ENCODE results near the gene KTN1.

KTN1 gene

DNA sequence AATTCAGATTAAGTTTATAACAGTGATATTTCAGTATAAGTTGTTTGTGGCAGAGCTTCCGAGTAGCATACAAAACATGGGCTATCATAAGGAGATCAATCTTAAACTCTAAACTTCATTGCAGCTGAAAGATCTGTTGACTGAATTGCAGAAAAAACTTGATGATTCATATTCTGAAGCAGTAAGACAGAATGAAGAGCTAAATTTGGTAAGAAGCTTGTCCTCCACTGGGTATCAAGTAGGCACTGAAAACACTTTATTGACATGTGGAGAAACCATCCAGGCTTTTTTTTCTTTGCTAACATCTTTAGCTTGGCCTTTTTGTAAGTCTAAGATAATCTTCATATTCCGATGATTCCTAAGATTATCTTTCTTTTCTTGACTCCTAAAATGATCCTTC lies 93.0 kb downstream of the KTN1 start:
- DNase-seq (ENCODE audit: low read depth), result no peak

DNA sequence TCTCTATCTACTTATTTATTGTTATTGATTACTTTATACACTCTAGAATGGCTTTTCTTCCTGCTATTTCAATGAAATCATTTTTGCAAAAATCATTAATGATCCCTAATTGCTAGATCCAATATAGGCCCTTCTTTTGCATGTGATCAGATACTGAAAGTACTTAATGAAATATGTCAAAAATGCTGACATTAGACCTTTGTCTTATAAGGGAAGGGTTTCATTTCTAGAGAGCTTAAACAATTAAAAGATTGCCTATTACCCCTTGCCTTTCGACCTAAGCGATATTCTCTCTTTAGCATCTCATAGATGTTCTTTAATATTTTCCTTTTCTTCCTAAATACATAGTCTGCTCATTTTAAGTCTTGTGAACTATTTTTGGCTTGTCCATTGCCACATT lies 101.1 kb downstream of the KTN1 start:
- no peak for DNase-seq (ENCODE audit: low read depth)

DNA sequence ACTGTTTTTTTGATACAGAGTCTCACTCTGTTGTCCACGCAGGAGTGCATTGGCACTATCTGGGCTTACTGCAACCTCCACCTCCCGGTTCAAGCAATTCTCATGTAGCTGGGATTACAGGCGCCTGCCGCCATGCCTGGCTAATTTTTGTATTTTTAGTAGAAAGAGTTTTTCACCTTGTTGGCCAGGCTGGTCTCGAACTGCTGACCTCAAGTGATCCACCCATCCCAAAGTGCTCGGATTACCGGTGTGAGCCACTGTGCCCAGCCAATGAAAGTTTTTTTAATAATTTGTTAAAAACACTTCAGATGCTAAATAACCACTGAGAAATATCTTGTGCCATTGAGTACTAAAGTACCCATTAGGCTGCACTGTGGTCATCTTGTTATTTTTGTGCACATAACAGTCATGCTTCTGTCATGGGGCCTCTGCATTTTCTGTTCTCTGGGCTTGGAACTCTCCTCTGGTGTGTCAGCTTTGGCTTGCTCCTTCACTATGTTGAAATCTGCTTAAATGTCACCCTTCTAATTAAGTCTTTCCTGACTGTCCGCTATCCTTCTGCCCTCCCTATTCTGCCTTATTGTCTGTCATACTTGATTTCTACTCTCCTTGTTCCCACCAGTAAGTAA lies 105.1 kb downstream of the KTN1 start:
- peak; percentile 72 for DNase-seq (ENCODE audit: low read depth)

DNA sequence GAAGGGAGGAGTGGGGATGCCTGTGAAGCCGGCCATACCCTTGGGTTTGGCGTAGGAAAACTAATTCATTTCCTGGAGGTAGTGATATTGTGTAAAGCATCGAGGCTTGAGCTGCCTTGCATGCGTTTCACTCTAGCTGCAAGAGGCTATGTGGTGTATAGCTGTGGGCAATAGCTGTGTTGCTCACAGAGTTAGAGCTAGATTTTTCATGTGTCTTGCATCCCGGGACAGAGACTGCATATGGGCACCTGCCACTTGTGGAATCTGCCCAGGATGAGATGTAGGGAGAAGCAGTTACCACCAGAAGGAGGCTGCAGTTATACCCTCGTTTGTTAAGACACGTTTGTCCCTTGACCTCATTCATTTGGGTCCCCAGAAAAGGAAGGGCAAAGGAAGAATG lies 106.7 kb downstream of the KTN1 start:
- no peak for DNase-seq (ENCODE audit: low read depth)

DNA sequence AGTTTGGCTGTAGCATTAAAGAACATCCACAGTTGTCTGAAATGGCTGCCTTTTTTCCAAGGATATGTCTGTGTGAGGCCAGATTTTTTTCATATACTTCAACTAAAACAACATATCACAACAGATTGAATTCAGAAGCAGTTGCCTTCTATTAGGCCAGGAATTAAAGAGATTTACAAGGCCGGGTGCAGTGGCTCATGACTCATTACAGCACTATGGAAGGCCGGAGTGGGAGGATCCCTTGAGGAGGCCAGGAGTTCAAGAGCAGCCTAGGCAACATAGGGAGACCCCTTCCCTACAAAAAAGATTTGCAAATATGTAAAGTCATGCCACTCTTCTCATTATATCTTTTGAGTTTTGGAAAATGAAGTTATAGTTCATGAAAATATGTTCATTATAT lies 108.6 kb downstream of the KTN1 start:
- peak; percentile 45 for DNase-seq (ENCODE audit: low read depth)

DNA sequence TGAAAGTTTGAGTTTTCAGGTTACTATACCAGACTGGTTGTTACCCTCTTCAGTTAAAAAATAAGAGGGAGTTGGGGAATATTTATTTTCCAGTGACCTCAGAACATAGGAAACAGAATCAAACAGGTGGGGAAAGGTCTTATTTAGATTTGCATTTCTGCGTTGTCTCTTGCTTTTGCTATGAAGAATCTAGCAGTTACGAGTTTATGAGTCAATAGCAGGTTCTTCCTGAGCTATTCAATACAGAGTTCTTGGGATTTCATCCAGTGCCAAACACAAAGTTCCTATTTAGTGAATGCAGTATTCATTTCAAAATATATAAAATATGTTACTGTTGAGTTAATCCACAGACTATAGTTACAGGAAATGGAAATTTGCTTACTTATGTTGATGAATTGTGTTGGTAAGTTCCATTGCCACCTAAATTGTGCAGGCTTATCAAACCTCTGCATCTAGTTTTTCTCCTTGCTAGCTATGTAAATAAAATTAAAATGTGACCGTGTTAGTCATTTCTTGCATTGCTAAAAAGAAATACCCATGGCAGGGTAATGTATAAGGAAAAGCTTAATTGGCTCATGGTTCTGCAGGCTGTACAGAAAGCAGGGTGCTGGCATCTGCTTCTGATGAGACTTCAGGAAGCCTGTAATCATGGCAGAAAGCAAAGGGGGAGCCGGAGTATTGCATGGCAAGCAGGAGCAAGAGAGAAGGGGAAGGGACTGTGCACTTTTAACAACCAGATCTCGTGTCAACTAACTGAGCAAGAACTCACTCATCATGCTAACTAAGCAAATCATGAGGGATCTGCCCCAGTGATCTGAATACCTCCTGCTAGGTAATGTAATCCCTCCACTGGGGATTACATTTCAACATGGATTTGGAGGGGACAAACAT lies 110.2 kb downstream of the KTN1 start:
- peak; percentile 29 for DNase-seq (ENCODE audit: low read depth)

DNA sequence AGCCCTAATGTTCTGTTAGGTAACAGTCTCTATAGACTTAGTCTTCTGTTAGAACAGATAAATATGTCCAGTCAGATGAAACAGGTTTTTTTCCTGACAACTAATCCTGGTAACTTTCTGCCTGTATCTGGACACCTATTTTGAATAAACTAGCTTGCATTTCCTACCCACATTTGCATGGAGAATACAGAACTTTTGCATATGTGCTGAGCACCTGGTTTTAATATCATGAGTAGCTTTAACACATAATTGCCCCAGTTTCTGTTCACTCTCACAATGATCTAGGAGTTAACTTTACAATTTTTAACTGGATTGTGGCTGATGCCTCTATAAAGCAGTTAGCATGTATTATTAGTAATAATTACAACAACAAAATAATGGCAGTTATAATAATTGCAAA lies 111.7 kb downstream of the KTN1 start:
- no peak for DNase-seq (ENCODE audit: low read depth)

DNA sequence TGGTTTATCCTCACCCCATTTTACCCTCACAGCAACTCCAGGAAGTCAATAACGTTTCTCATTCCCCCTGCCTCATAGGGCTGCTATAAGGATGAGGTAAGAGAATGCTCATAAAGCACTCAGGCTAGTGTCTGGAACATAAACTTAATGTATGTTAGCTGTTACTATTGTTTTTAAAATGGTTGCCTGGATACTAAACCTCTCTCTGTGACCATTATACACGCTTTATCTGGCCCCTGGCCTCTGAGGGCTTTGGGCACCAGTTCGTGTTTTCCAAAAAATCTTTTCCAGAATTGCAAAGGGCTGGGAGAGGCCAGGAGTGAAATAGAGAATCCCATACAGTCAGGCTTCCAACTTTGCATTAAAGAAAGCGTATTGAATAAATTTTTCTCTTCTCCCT lies 113.9 kb downstream of the KTN1 start:
- DNase-seq (ENCODE audit: low read depth), result no peak

DNA sequence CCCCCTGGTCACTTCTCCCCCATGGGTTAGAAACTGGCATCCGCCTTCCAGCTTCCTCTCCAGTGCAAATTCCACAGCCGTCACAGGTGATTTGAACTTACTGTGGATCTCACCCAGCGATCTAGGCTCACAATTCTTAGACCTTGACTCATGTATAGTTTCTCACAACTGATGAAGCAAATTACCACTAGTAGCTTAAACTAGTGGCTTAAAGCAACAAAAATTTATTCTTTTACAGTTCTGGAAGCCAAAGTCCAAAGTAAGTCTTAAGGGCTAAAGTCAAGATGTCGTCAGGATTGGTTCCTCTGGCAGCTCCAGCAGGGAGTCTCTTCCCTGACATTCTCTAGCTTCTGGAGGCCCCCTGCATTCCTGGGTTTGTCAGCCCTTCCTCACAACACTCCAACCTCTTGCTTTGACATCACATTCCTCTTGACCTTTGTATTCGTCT lies 117.4 kb downstream of the KTN1 start:
- DNase-seq (ENCODE audit: low read depth), result peak; percentile 6

DNA sequence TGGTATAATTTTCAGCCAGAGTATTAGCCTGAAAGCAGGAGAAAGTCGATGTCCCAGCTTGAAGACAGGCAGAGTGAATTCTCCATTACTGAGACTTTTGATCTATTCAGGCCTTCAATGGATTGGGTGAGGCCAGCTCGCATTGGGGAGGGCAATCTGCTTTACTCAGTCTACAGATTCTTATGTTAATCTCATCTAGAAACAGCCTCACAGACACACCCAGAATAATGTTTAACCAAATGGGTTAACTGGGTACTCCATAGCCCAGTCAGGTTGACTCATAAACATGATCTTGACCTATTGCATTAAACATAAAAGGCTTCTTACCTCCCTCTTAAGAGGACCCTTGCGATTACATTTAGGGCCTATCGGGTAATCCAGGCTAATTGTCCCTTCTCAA lies 118.0 kb downstream of the KTN1 start:
- no peak for DNase-seq (ENCODE audit: low read depth)

DNA sequence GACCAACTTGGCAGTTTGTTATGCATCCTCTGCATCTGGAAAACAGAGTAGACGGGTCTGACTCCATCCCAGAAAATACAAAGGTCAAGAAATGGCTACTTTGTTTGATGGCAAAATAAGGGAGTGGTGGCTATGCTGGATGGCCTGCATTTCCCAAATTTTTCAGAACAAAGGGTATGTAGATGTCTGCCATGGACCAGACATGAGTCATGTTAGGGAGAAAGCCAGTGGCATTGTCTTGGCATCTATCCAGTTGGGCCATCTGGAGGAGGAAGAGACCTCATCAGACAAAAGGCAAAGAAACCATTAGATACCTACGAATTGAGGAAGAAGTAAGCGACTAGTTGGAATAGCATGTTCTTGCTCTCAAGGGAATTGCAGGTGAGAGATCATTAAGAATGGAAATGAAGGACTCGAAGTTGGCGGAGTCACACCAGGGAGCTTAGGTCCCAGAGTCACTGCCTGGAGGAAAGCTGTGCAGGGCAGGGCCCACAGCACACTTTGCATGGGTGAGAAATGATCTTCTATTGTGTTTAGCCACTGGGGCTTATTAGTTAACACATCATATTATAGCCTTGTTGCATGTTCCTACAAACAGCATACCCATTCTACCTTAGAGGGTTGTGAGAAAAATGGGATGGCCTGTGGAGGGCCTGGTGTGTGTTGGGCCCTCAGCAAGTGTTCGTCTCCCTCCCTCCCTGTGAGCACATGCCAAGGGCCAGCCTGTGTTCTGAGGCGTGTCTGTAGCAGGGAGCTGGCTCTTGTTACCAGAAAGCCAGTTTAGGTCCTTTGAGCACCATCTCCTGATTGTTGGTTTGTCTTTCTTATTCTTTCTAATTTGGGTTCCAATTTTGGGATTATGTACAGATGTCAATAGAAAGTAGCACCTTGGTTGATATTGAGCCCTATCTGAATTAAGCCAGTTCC lies 119.4 kb downstream of the KTN1 start:
- DNase-seq (ENCODE audit: low read depth), result peak; percentile 73

DNA sequence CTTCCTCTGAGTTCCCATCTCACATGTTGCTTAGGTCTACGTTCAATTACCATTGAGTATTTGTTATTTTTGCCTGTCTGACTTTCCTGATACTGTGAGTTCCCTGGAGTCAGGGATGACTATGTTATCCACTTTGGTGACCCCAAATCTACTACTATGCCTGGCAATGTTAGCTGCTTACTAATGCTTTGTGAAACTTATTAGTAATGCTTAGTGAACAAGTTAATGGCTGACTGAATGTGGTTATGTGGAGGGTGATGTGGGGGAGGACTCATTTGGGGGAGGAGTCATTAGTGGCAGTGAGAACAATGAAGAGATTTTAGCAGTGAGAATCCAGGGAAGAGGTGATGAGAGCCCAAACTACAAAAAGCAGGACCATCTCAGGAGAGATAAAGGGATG lies 121.6 kb downstream of the KTN1 start:
- DNase-seq (ENCODE audit: low read depth), result peak; percentile 42

DNA sequence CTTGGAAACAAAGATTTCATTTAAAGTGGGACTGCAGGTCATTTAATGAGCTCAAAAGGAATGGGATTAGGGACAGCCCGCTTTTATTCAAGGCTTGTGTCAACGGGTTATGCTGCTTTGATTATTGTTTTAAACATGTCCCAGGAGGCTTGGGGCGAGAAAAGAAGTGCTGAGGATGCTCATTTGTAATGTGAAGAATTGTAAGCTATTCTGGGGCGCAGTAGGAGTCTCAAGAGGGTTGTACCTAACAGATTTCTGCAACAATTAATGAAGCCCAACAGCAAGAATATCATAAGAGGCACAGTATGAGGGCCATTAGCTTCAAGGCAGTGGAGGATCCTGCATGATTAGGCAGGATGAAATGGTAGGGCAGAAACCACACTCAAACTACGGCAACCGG lies 122.5 kb downstream of the KTN1 start:
- no peak for DNase-seq (ENCODE audit: low read depth)

DNA sequence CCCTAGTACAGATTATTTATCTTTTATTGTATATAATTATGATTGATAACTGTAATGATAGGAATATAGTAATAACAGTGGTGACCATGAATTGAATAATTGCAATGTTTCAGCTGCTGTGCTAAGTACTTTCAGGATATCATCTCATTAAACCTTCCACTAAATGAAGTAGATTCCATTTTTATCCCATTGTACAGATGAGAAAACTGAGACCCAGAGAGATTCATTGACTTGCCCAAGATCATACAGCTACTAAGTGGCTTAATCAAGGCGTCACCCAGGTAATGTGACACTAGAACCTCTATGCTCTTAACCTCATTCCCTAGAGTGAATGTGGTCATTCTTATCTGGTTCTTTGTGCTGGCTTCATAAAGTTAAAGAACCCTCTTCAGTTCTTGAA lies 124.6 kb downstream of the KTN1 start:
- no peak for DNase-seq (ENCODE audit: low read depth)

DNA sequence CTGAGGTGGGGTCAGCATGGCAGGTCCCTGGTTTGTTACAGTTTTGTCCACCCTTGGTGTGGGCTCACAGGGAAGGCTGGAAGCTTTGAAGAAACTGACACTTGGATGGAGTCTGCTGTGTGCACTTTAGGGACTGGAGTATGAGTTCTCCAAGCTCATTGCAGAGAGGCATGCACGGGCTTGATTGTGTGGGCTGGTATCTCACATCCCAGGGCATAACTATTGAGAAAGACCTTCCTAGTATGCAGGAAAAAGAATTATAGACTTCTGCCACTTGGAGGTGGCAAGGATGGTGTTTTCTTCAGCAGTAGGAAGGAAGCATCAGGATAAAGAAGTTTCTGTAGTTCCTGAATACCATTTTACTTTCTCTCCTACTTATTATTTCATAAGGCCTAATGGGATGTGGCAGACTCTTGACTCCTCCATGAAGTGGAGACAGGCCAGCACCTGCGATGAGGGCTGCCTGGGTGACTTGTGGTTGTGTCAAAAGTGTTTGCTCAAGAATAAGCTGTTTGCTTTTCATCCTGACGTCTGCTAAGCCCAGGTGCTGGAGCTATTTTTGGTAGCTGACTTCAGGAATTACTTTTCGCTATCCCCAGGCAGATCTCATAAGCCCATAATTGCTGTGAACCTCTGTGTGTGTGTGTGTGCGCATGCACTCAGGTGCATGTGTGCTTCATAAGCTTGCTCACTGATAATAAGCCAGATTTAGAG lies 125.8 kb downstream of the KTN1 start:
- no peak for DNase-seq (ENCODE audit: low read depth)

DNA sequence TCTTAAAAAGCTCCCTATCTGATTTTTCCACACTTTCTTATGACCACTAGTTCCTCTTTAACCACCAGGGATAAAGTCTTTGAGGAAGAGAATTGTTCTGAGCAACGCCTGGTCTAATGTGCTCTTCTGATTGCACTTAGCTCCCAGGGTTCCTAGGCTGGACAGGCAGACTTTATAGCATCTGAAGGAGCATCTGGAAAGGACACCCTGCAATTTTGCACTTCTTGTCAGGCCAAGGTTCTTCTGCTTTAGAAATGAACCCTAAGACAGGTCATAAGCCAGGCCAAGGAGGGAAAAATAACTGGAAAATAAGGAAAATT lies 126.3 kb downstream of the KTN1 start:
- DNase-seq (ENCODE audit: low read depth), result no peak

DNA sequence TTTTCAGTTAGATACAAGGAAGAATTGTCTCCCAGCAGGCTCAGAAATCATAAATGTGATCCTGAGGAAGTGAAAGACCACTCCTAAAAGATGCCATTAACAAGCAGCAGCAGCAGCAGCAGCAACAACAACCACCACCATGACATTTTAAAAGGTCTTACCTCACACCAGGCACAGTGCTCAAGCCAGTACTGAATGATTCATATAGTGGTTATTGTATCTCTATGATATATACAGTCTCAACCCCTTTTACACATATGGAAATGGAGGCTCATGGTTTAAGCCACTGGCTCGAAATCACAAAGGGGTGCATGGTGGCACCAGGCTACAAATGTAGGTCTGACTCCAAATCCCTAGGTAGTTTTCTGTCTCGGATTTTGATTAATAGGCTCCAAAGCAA lies 126.9 kb downstream of the KTN1 start:
- DNase-seq (ENCODE audit: low read depth), result peak; percentile 8

DNA sequence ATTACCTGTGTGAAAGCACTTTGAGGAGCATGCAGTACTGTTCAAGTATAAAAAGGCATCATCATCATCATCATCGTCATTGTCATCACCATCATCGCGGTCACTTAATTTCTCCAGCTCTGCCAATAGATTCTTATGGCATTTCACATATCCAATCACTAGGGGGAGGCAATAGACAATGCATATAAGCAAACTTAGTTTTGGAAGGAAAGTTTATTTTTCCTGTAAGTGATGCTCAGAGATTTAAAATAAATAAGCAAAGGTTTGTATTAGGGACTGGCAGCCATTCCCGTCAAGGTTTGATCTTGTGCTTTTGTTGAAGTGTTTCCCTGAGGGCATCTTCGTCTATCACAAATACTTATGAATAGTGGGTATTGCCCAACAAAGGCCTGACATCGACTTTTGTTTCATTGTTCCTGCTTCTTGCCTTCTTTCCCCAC lies 127.4 kb downstream of the KTN1 start:
- DNase-seq (ENCODE audit: low read depth), result peak; percentile 69

DNA sequence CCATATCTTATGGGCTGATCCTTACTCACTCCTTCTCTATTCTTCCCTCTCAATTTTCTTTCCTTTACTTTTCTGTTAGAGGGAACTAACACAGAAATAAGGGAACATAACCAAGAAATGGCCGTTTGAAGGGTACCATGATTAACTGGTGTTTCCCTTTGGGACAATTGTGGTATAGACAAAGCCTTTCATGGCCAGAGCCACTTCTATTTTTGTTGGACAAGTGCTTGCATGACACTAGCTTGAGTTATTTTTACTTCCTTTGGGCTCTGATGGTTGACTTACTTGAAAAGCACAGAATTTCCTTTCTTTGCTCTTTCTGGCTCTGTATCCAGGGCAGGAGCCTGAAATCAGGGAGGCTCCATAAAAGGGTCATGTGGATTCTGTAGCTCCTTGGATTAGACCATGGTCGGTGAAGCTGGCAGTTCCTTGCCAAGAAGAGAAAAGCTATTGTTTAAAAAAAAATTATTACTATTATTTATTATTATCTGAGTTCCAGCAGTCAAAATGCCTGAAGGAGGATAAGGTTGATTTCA lies 130.6 kb downstream of the KTN1 start:
- no peak for DNase-seq (ENCODE audit: low read depth)

DNA sequence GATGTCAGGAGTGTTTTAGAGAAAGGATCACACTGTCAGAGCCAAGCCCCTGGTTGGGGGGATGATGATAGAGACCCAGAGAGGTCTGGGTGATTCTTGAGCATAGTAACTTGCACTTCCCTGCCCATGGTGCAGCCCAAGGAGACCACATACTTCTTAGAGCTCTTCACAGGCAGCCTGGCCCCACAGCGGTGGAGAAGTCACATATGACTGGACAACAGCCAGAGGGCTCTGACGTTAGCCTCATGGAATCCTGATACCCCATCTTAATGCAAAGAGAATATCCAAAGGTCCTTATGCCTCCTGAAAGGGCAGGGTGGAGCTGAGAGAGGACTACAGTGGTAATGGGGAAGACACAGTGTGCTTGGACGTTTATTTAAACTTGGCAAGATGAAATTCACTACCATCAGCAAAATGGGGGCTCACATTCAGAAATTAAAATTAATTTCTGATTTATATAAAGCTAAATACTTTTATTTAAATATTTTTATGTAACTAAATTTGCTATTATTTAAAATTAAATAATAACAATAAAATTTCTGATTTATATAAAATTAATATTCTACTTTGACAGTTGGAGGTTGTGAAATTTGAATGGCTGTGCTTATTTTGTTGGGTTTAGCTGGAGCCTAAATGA lies 131.3 kb downstream of the KTN1 start:
- peak; percentile 75 for DNase-seq (ENCODE audit: low read depth)

DNA sequence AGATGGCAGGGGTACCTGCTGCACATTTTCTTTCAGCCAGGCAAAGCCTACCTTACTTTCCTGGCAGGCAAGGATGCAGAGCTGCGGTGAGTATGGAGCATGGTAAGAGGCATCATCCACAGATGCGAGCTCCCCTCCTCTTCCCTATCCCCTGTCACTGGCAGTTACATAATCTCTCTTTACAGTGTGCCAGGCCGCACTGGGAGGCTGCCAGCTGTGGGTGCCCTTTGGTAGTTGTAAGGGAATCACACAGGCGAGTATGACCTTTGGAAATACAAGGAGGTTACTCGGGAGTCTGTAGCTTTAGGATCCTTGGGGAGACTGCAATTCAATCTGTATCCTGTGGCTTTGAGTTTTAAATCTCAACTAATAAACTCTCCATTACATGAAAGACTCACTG lies 132.5 kb downstream of the KTN1 start:
- DNase-seq (ENCODE audit: low read depth), result no peak

All from EH (cell line).